Activated T-cell treated with anti-CD3 and anti-CD28 coated beads, Interleukin-2, amount 50 U/mL, for 72 hours (primary cell): ENCODE data around the gene JMJD6. TPM values are rescaled to one million over a fixed set of nuclear protein-coding genes. Genes with fewer than 3 reads are reported as not detected.
A peak's percentile ranks its signal among the peaks of the same experiment; 100 is the strongest.
"Not testable (repeated sequence)": the region's sequence is repeated elsewhere in the genome, so short reads cannot be mapped to it uniquely, and the experiment has no call there.

ENCODE experiments used
- ATAC-seq, 2 donors: fragments of 150-1000 bp; cut with Tn5 transposase; replicated peaks in 1 of 2; 2 replicates each; pipeline ENCODE4 v1.10.0; 2021; ENCODE audit warnings: moderate library complexity in 2 of 2, mild to moderate bottlenecking in 1 of 2
- DNase-seq, 2 donors: peaks; one replicate each; pipeline ENCODE4 v3.0.0; 2021 to 2022; ENCODE audit warnings: mixed read lengths in 1 of 2
- H3K27ac Mint-ChIP-seq: one replicate; pipeline ENCODE4 v1.8.0; 2022; ENCODE audit warnings: mild to moderate bottlenecking, moderate library complexity, mixed read lengths
- H3K27me3 Mint-ChIP-seq: one replicate; pipeline ENCODE4 v1.8.0; 2022; ENCODE audit warnings: low read depth, mixed read lengths
- H3K36me3 Mint-ChIP-seq, 2 donors: one replicate each; pipeline ENCODE4 v1.8.0; 2022; ENCODE audit warnings: mixed read lengths in 2 of 2, mild to moderate bottlenecking in 1 of 2; ENCODE audit not compliant: insufficient read depth in 2 of 2
- H3K4me1 Mint-ChIP-seq: one replicate; pipeline ENCODE4 v1.8.0; 2022; ENCODE audit warnings: low read depth, mixed read lengths
- H3K4me3 Mint-ChIP-seq, 2 donors: one replicate each; pipeline ENCODE4 v1.8.0; 2022; ENCODE audit warnings: mild to moderate bottlenecking in 2 of 2, mixed read lengths in 2 of 2, moderate library complexity in 2 of 2
- H3K9me3 Mint-ChIP-seq, 2 donors: one replicate each; pipeline ENCODE4 v1.8.0; 2022; ENCODE audit warnings: mixed read lengths in 2 of 2
- total RNA-seq, 2 donors: library from RNA; stranded (reverse); gene quantifications; one replicate each; pipeline ENCODE4 v1.2.3, GENCODE V29; 2022

Gene JMJD6
- total RNA-seq, 2 donors from 2014 or later: 56.5 to 67.2 TPM

GRCh38 chr17:76733618-76733957, 7.2 kb upstream of the JMJD6 start:
- peak overlapping the region; percentile 97 for H3K27ac Mint-ChIP-seq
- H3K4me3 Mint-ChIP-seq: peak overlapping the region; percentile 94
- H3K4me1 Mint-ChIP-seq: peaks cover 59% of the 10 kb centered on the region

GRCh38 chr17:76732734-76733617, 6.6 kb upstream of the JMJD6 start:
- DNase-seq: no peak
- Mint-ChIP-seq H3K4me1 (peaks cover 60% of the 10 kb centered on the region), H3K27me3 (no peaks in the 10 kb centered on the region), H3K27ac (peak overlapping the region; percentile 97), H3K9me3 (no peaks in the 10 kb centered on the region), H3K36me3 (peaks cover 21 to 44% of the 10 kb centered on the region in 2 donors), H3K4me3 (peak overlapping the region; percentile 94)
- ATAC-seq: no peak

More at GRCh38 chr17:76733618-76733957, 7.2 kb upstream of the JMJD6 start:
- Mint-ChIP-seq H3K27me3 (no peaks in the 10 kb centered on the region), H3K36me3 (peaks cover 22 to 44% of the 10 kb centered on the region in 2 donors), H3K9me3 (no peaks in the 10 kb centered on the region)
- no peak for DNase-seq
- no peak for ATAC-seq

- not testable (repeated sequence) for DNase-seq, H3K9me3 Mint-ChIP-seq, ATAC-seq, H3K27me3 Mint-ChIP-seq
- H3K4me3 Mint-ChIP-seq: peak overlapping the region; percentile 12 to 94
- H3K4me1 Mint-ChIP-seq: peaks cover 64% of the 10 kb centered on the region
- peaks cover 22 to 46% of the 10 kb centered on the region in 2 donors for H3K36me3 Mint-ChIP-seq
- peak overlapping the region; percentile 91 for H3K27ac Mint-ChIP-seq
Measured at GRCh38 chr17:76731800-76732733, 5.7 kb upstream of the JMJD6 start.

- Mint-ChIP-seq H3K9me3 (no peaks in the 10 kb centered on the region), H3K27ac (peak overlapping the region; percentile 99), H3K27me3 (no peaks in the 10 kb centered on the region), H3K36me3 (peaks cover 10 to 32% of the 10 kb centered on the region in 2 donors), H3K4me1 (peaks cover 63% of the 10 kb centered on the region), H3K4me3 (peak overlapping the region; percentile 92 to 100)
- DNase-seq (peak in 1 of 2 donors; percentile 37), ATAC-seq (no peak)
Measured at GRCh38 chr17:76727745-76728456, 1.5 kb upstream of the JMJD6 start.

- Mint-ChIP-seq H3K27ac (peak within 1 kb of the TSS; percentile 99), H3K4me1 (peaks cover 55% of the 10 kb centered on the region)
Measured at GRCh38 chr17:76726776-76727718, 641 bp upstream of the JMJD6 start, which contains the start of gene METTL23. TSS of gene METTL23 (plus strand) at chr17:76726839. CDS start at chr17:76729711, 2,872 bp downstream.

DNA sequence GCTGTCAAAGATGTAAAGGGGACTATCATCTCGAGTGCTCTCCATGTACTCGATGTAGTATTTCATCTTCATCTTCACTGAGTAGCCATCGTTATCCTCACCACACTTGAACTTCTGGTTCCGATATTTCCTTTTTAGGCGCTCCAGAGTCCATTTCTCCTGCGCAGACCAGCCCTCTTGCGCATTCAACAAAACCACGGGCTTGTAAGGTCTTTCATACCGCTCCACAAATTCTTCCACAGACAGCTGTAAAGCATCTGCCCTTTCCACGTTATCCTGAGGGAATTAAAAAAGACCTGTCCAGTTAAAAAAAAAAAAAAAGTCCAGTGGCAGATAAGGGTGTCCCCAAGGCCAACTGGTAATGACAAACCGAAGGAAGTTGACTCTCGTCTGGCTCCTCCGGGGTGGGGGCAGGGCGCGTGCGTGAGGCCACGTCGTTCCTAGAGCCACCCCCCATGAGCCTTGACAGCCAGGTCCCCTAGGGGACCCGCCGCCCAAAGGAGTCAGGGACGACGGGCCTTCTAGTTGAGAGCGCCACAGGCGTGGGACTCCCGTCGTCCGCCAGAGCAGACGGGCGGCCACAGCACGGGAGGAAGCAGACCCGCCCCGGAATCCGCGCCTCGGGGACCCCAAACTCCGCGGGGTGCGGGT, 701 bp downstream of the JMJD6 start:
- DNase-seq: peak; percentile 80 to 82
- H3K4me3 Mint-ChIP-seq: peak overlapping the region; percentile 92 to 100
- peak overlapping the region; percentile 99 for H3K27ac Mint-ChIP-seq
- H3K36me3 Mint-ChIP-seq: peaks cover 14 to 43% of the 10 kb centered on the region in 2 donors
- peak; percentile 19 to 37 for ATAC-seq
- H3K27me3 Mint-ChIP-seq: no peaks in the 10 kb centered on the region
- H3K4me1 Mint-ChIP-seq: peaks cover 61% of the 10 kb centered on the region
- H3K9me3 Mint-ChIP-seq: no peaks in the 10 kb centered on the region

More at GRCh38 chr17:76726776-76727718, 641 bp upstream of the JMJD6 start, which contains the start of gene METTL23:
- no peaks in the 10 kb centered on the region for H3K27me3 Mint-ChIP-seq
- peaks cover 10 to 34% of the 10 kb centered on the region in 2 donors for H3K36me3 Mint-ChIP-seq
- H3K4me3 Mint-ChIP-seq: peak within 1 kb of the TSS; percentile 92 to 100
- DNase-seq (peak; percentile 88 to 97), ATAC-seq (peak; percentile 74 to 75)
- no peaks in the 10 kb centered on the region for H3K9me3 Mint-ChIP-seq

DNA sequence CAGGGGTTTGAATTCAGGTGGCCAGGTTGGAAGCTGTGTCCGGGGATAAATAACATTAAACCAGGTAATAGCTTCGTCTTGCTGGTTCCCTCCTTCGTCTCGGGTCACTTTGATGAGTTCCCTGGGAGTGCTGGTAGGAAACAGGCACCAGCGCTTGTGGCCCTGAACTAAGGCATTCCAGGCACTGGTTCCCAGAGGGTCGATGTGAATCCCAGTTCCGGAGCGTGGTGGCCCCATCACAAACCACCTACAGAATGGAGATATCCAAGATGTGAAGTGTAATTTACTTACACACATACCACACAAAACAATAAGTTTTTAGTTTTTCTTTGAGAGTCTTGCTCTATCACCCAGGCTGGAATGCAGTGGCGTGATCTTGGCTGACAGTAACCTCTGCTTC, 2.6 kb downstream of the JMJD6 start:
- peaks cover 17 to 47% of the 10 kb centered on the region in 2 donors for H3K36me3 Mint-ChIP-seq
- no peak overlapping the region for H3K27ac Mint-ChIP-seq
- no peaks in the 10 kb centered on the region for H3K27me3 Mint-ChIP-seq
- DNase-seq (no peak), ATAC-seq (no peak)
- peaks cover 48% of the 10 kb centered on the region for H3K4me1 Mint-ChIP-seq
- H3K9me3 Mint-ChIP-seq: no peaks in the 10 kb centered on the region
- no peak overlapping the region for H3K4me3 Mint-ChIP-seq

DNA sequence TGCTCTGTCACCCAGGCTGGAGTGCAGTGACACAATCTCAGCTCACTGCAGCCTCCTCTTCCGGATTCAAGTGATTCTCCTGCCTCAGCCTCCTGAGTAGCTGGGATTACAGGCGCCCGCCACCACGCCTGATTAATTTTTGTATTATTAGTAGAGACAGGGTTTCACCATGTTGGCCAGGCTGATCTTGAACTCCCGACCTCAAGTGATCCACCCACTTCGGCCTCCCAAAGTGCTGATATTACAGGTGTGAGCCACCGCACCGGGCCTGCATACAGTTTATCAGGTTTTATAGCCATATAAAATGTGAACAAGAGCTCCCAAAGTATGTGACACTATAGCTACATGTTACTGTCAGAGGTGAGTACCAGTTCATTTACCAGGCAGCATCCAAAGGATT, 3.4 kb downstream of the JMJD6 start:
- ATAC-seq, H3K9me3 Mint-ChIP-seq, H3K27me3 Mint-ChIP-seq, DNase-seq, H3K27ac Mint-ChIP-seq, H3K4me3 Mint-ChIP-seq: not testable (repeated sequence)
- Mint-ChIP-seq H3K36me3 (peaks cover 20 to 51% of the 10 kb centered on the region in 2 donors), H3K4me1 (peaks cover 40% of the 10 kb centered on the region)

DNA sequence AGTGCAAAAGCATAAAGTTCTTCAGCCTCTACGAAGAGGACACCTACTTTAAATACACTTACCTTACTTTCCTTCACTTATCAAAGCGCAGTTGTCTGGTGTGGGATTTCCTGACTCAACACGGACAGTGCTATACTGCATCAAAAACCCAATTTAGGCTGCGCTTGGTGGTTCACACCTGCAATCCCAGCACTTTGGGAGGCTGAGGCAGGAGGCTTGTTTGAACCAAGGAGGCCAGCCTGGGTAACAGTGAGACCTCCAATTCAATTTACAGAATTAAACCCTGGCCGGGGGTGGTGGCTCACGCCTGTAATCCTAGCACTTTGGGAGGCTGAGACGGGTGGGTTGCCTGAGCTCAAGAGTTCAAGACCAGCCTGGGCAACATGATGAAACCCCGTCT, 4.1 kb downstream of the JMJD6 start:
- Mint-ChIP-seq H3K4me3 (peak overlapping the region in 1 of 2 donors; percentile 7), H3K4me1 (peaks cover 38% of the 10 kb centered on the region)

GRCh38 chr17:76721463-76721862, 4.9 kb downstream of the JMJD6 start:
- Mint-ChIP-seq H3K36me3 (peaks cover 18 to 53% of the 10 kb centered on the region in 2 donors), H3K4me3 (no peak overlapping the region), H3K27ac (peak overlapping the region; percentile 79), H3K27me3 (no peaks in the 10 kb centered on the region), H3K4me1 (peaks cover 44% of the 10 kb centered on the region), H3K9me3 (no peaks in the 10 kb centered on the region)
- no peak for DNase-seq
- ATAC-seq: no peak

More for the DNA sequence above, 4.1 kb downstream of the JMJD6 start:
- Mint-ChIP-seq H3K27ac (no peak overlapping the region), H3K36me3 (peaks cover 20 to 53% of the 10 kb centered on the region in 2 donors), H3K27me3 (no peaks in the 10 kb centered on the region), H3K9me3 (no peaks in the 10 kb centered on the region)
- ATAC-seq: no peak
- DNase-seq: no peak

GRCh38 chr17:76720941-76721340, 5.5 kb downstream of the JMJD6 start:
- Mint-ChIP-seq H3K4me1 (peaks cover 49% of the 10 kb centered on the region), H3K27ac (peak overlapping the region; percentile 10)

More at GRCh38 chr17:76720941-76721340, 5.5 kb downstream of the JMJD6 start:
- DNase-seq (no peak), ATAC-seq (no peak)
- no peaks in the 10 kb centered on the region for H3K9me3 Mint-ChIP-seq
- no peaks in the 10 kb centered on the region for H3K27me3 Mint-ChIP-seq
- no peak overlapping the region for H3K4me3 Mint-ChIP-seq
- peaks cover 22 to 51% of the 10 kb centered on the region in 2 donors for H3K36me3 Mint-ChIP-seq
